Measurements from ENCODE around the gene DENND1A.

Gene DENND1A

GRCh38 chr9:123370526-123371227 is 559.2 kb downstream of the DENND1A start:
- no peak for DNase-seq (ENCODE audit: low read depth)

- DNase-seq (ENCODE audit: low read depth) = no peak
Measured at GRCh38 chr9:123370108-123370507, 559.8 kb downstream of the DENND1A start.

- DNase-seq (ENCODE audit: low read depth) = no peak
Measured at GRCh38 chr9:123369296-123369695, 560.6 kb downstream of the DENND1A start.

GRCh38 chr9:123368536-123369153 is 561.3 kb downstream of the DENND1A start:
- no peak for DNase-seq (ENCODE audit: low read depth)

- DNase-seq (ENCODE audit: low read depth) = no peak
Measured at GRCh38 chr9:123368023-123368422, 561.9 kb downstream of the DENND1A start.

- DNase-seq (ENCODE audit: low read depth) = no peak
Measured at GRCh38 chr9:123365881-123366528, 563.9 kb downstream of the DENND1A start.

- no peak for DNase-seq (ENCODE audit: low read depth)
Measured at GRCh38 chr9:123365287-123365880, 564.5 kb downstream of the DENND1A start.

DNA sequence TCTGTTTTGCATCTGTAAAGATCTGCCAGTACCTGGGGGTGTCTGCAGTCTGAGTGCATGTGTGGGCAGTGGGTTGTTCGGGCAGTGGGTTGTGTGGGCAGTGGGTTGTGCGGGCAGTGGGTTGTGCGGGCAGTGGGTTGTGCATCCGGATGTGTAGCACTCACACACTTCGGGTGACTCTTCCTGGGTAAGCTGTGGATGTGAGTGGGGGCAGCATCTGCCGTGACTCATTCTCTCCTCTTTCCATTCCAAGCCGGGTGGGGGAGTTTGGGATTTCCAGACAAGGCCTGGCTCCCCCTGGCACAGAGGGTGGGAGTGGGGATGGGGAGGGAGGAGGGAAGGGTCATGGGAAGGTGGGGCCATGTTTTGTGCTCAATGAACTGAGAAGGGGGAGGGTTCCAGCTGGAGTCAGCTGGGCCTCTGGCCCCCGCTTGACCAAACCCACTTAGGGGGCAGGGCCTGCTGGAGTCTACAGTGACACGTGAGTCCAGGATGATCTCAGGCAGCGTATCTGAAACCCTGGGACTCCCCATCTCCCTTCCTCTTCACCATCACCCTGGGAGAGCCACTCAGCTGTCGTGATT is 565.6 kb downstream of the DENND1A start:
- DNase-seq (ENCODE audit: low read depth) = peak; percentile 38

GRCh38 chr9:123362856-123363255 is 567.1 kb downstream of the DENND1A start:
- no peak for DNase-seq (ENCODE audit: low read depth)

GRCh38 chr9:123361731-123362510 is 568.0 kb downstream of the DENND1A start:
- no peak for DNase-seq (ENCODE audit: low read depth)

- DNase-seq (ENCODE audit: low read depth) = no peak
Measured at GRCh38 chr9:123361086-123361730, 568.7 kb downstream of the DENND1A start.

- DNase-seq (ENCODE audit: low read depth) = no peak
Measured at GRCh38 chr9:123360161-123361085, 569.5 kb downstream of the DENND1A start.

DNA sequence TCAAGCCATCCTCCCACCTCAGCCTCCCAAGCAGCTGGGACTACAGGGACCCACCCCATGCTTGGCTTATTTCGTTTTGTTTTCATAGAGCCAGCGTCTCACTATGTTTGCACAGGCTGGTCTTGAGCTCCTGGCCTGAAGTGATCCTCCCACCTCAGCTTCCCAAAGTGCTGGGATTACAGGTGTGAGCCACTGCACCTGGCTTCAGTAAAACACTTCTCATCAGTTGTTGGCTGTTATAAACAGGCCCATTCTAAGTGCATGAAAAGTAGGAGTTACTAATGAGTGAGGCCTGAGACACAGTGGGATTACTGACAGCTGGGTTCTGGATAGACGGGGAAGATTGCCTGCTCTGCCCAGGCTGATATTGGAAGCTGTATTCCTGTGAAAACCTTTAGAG is 570.4 kb downstream of the DENND1A start:
- no peak for DNase-seq (ENCODE audit: low read depth)

GRCh38 chr9:123359106-123359505 is 570.8 kb downstream of the DENND1A start:
- DNase-seq (ENCODE audit: low read depth) = no peak

DNA sequence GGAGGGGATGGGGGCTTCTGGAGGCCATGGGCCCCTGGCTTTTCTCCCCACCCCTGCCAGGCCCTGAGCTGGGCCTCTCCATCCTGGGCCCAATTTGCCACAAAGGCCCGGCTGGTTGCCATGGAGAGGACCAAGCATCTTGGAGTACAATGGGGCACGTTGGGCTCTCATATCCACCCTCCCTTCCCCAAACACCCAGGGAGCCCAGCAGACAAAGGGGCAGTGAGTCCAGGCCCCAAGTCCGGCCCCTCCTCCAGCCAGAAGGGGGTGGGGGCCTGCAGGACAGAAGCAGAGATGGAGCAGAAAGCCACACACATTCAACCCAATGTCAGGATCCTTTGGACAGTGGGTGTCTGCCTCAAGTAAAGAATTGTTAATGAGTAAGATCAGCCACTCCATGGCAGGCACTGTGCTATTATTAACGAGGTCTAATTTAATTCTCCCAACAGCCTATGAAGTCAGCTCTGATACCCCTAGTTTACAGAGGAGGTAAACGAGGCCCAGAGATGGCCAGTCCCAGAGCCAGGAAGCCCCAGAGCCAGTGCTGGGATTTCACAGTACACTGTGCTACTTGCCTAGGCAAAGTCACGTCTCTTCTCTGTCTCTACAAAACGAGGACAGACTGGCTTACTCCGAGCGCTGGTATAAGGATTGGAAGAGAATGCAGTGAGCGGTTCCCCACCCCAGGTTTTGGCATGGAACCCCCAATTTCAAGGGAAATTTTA is 571.6 kb downstream of the DENND1A start:
- no peak for DNase-seq (ENCODE audit: low read depth)

DNA sequence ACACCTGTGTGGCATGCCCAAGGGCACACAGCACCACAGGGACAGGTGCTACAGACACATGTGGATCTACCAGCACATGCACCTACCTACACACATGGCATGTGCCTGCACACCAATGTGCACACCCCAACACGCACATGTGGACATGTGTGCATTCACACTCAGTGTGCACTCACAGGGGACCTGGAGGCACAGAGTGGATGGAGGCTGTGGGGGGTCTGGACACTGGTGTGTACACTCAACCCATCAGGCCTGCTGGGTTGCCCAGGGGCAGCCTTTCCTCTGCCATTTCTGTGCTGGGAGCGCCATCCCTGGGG is 572.2 kb downstream of the DENND1A start:
- DNase-seq (ENCODE audit: low read depth) = no peak

DNA sequence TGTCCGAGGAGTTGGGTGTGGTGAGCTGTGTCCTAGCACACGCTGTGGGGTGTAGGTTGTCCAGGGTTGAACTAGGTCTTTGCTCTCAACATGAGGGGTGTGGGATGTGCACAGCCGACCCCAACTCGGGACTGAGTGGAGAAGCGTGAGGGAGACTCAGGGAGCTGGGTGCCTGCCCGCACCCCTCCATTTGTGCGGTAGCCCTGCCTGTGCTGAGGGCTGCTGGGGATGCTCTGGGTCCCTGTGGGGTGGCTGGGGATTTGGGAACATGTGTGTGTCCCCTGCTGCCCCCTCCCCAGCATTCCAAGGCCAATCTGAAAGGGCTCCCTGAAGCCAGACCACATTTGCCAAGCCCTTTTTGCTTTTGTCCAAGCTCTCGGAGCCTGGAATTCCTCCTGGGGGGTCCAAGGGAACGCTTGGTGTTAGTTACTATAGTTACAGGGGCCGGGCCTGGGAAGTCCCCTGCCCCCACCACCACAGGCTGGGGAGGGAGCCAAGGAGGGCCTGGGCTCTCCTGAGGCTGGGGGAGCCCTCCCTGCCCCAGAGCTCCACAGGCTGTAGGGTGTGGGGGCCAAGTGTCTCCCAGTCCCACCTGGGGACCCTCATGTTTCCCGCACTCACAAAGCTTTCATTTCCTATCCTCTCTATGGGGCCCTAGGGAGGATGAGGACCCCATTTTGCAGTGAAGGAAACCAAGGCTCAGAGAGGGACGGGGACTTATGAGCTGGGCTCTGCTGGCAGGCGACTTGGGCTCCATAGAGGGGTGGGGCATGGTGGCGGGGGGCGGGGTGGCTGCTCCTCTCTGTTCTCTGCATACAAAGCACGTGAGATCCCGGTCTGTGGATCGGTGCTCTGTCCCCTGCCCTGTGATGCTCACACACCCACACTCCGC is 572.8 kb downstream of the DENND1A start:
- no peak for DNase-seq (ENCODE audit: low read depth)

- no peak for DNase-seq (ENCODE audit: low read depth)
Measured at GRCh38 chr9:123355761-123356431, 574.0 kb downstream of the DENND1A start, which contains the start of gene CRB2. CRB2 (plus strand) TSS chr9:123356197; CDS start chr9:123356261, 64 bp downstream.

All from iris pigment epithelial cell (primary cell).